Fibroblast of peridontal ligament (primary cell): ENCODE measurements around the gene BCL2L1.
"Not testable (repeated sequence)": the region's sequence is repeated elsewhere in the genome, so short reads cannot be mapped to it uniquely, and the experiment has no call there.

Experiments used
- DNase-seq: peaks from one replicate; pipeline ENCODE4 v3.0.0-alpha.2; 2010; ENCODE audit errors: extremely low read depth

Gene BCL2L1

GRCh38 chr20:31674895-31675827 lies 47.5 kb downstream of the BCL2L1 start:
- peak; percentile 83 for DNase-seq

- DNase-seq = no peak
These were observed 48.7 kb downstream of the BCL2L1 start for GRCh38 chr20:31673943-31674463.

- no peak for DNase-seq
These were observed 49.2 kb downstream of the BCL2L1 start for GRCh38 chr20:31673435-31673834.

GRCh38 chr20:31671324-31671723 lies 51.3 kb downstream of the BCL2L1 start:
- no peak for DNase-seq

GRCh38 chr20:31670371-31671228 lies 52.1 kb downstream of the BCL2L1 start:
- DNase-seq = peak; percentile 55

GRCh38 chr20:31669876-31670275 lies 52.8 kb downstream of the BCL2L1 start:
- DNase-seq = no peak

GRCh38 chr20:31668944-31669343 lies 53.7 kb downstream of the BCL2L1 start:
- DNase-seq = not testable (repeated sequence)

- DNase-seq = no peak
These were observed 55.1 kb downstream of the BCL2L1 start for GRCh38 chr20:31667315-31668285.

- peak; percentile 19 for DNase-seq
These were observed 56.2 kb downstream of the BCL2L1 start for GRCh38 chr20:31666258-31667042.

GRCh38 chr20:31665753-31666152 lies 56.9 kb downstream of the BCL2L1 start:
- DNase-seq = no peak

GRCh38 chr20:31664696-31665354 lies 57.8 kb downstream of the BCL2L1 start:
- DNase-seq = no peak

- DNase-seq = no peak
These were observed 58.6 kb downstream of the BCL2L1 start for GRCh38 chr20:31663838-31664695.

- no peak for DNase-seq
These were observed 59.2 kb downstream of the BCL2L1 start for GRCh38 chr20:31663524-31663837.

- no peak for DNase-seq
These were observed 60.3 kb downstream of the BCL2L1 start for GRCh38 chr20:31662372-31662854.

- peak; percentile 57 for DNase-seq
These were observed 60.9 kb downstream of the BCL2L1 start for GRCh38 chr20:31661625-31662371.

GRCh38 chr20:31654534-31654933 lies 68.1 kb downstream of the BCL2L1 start:
- DNase-seq = no peak

- no peak for DNase-seq
These were observed 69.1 kb downstream of the BCL2L1 start for GRCh38 chr20:31653561-31653960.

- peak; percentile 90 for DNase-seq
These were observed 69.7 kb downstream of the BCL2L1 start for GRCh38 chr20:31652917-31653396.
